GM20431 (cell line): ENCODE data around the gene FAH.

ENCODE experiments used
- in situ Hi-C: fragments of 300-500 bp; cut with MseI, MboI; formaldehyde crosslinking; loops from one replicate; pipeline ENCODE4 v1.15.0; 2020; ENCODE audit warnings: low sequenced_read_pairs; ENCODE audit not compliant: unreplicated experiment

Gene FAH

GRCh38 chr15:80170596-80170995 is 17.8 kb downstream of the FAH start:
- in situ Hi-C loops = no loop called here

- in situ Hi-C loops = no loop called here
Observed at GRCh38 chr15:80171787-80172186, 19.0 kb downstream of the FAH start.

GRCh38 chr15:80172401-80172800 is 19.6 kb downstream of the FAH start:
- in situ Hi-C loops = no loop called here

DNA sequence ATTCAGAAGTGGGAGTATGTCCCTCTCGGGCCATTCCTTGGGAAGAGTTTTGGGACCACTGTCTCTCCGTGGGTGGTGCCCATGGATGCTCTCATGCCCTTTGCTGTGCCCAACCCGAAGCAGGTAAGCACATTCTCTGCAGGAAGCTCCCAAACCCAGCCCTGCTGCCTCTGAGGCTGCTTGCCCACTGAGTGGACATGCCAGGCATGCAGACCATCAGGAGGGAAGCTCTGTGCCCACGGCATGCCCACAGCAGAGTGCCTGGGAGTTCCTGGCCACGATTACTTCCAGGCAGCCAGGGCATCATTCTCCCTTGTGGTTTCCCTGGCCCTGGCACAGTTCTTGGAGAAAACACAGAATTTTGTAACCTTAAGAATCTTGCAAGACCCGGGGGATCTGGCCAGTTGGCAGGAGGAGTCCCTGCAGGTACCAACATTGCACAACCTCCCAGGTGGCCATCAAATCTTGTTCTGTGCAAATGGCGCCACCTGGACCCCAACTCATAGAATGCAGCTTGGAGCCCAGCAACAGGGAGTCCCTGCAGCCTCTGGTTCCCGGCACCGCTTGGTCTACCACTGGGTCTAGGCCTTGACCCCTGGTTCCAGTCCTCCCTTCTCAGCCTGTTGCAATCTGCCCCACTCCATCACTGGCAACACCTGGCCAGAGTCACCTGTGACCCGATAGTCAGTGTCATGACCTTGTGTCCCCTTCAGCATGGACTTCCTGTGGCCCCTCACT is 20.4 kb downstream of the FAH start:
- in situ Hi-C loops = no loop called here

GRCh38 chr15:80174017-80174746 is 21.4 kb downstream of the FAH start:
- in situ Hi-C loops = no loop called here

DNA sequence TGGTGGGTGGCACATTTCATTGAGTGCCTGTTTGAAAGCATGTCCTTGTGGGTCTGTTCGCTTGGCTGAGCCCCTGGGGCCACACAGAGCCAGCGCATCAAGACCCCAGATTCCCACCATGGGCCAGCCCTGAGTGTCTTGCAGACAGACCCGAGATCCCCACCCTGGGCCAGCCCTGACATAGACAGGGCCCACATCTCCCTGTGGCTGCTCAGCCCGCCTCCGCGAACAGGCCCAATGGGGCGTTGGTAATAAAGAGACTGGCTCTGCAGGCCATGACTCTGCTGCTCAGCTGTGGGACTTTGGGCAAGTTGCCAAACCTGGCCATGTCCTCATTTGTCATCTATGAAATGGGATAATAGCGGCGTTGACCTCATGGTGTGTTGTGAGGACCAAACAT is 22.6 kb downstream of the FAH start:
- in situ Hi-C loops = loop anchor here (25.0 kb wide), 1 partner anchor 813 kb away; no protein-coding TSS in a partner anchor

DNA sequence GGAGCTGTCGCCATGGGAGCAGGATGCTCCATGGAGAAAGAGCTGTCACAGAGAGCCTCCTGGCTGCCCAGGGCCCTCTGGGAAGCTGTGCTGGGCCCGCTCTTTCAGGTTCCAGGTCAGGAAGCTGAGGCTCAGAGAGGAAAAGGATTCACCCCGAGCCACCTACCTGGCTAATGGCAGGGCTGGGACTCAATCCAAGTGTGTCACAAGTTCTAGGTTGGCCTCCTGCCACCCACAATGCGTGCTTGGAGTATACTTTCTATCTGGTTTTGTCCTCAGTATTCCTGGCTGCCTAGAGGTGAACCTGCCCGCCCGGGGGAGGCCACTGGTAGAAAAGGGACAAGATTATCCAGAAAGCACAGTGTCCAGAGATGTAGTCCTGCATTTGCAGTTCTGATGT is 23.6 kb downstream of the FAH start:
- in situ Hi-C loops = loop anchor here (25.0 kb wide), 1 partner anchor 814 kb away; no protein-coding TSS in a partner anchor

DNA sequence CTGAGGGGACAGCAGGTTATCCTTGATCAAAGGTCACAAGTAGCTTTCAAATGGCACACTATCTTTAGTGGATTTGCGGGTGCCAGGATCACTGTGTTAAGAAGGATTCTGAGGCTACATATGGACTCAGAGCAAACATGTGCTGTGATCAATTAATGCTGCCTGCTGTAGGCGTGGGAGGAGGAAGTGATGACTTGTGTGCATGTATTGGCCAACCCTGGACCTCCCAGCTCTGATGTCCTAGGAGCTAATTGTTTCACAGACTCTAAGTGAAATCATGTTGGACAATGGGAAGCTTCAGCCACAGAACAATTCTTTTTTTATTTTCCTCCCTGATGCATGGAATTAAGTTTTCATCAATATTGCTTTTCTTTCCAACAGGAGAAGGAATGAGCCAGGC is 24.4 kb downstream of the FAH start:
- in situ Hi-C loops = loop anchor here (25.0 kb wide), 1 partner anchor 815 kb away; no protein-coding TSS in a partner anchor

GRCh38 chr15:80179025-80179759 is 26.4 kb downstream of the FAH start:
- in situ Hi-C loops = loop anchor here (25.0 kb wide), 1 partner anchor 817 kb away; no protein-coding TSS in a partner anchor

GRCh38 chr15:80179935-80180334 is 27.1 kb downstream of the FAH start:
- in situ Hi-C loops = loop anchor here (10.0 to 25.0 kb wide), 2 partner anchors 65 to 818 kb away; no protein-coding TSS in a partner anchor

- in situ Hi-C loops = loop anchor here (10.0 to 25.0 kb wide), 2 partner anchors 64 to 818 kb away; no protein-coding TSS in a partner anchor
Observed at GRCh38 chr15:80180468-80180867, 27.7 kb downstream of the FAH start.

GRCh38 chr15:80180986-80181385 is 28.2 kb downstream of the FAH start:
- in situ Hi-C loops = loop anchor here (10.0 to 25.0 kb wide), 2 partner anchors 64 to 819 kb away; no protein-coding TSS in a partner anchor

DNA sequence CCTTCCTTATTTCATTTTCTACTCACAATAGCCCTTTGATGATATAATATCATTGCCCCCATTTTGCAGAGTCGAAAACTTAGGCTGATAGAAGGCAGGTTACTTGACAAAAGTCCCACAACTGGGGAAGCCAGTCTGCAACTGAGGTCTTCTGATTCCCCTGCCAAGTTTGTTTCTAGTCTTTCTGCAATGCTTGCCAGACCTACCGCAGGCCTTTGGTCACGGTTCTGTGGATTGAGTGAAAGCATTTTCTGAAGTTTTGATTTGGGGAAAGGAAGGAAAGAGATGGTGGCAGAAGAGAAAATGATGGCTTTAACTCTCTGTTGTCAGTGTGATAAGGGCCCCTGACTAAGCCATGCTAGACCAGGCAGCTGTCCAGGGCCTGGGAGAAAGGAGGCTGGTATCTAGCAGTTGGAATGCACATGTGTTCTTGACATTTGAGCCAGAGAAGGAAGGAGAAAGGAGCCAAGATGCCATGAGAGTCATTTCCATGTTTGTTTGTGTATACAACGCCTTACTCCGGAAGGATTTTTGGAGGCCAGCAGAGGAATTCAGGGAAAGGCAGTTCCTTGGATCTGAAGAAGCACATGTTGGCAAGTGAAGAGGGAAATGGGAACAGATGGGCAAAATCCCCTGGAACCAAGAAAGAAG is 29.9 kb downstream of the FAH start:
- in situ Hi-C loops = loop anchor here (10.0 to 25.0 kb wide), 2 partner anchors 62 to 820 kb away; no protein-coding TSS in a partner anchor

DNA sequence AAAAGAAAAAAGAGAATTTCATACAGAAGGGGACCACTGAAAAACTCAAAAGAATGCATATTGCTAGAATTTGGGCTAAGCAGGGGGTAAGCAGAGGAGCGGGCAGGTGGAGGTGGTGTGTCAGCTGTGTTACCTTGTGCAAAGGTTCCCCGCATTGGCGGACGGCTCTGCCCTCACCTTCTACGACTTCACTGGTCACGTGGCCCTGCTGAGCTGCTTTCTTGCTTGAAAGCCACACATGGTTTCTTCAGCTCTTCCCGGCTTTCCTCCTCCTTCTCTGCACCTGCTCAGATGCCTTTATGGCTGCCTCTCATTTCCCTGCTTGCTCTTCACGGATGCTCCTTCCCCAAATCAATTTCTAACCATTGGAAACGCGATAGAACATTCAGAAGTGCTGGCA is 30.5 kb downstream of the FAH start:
- in situ Hi-C loops = loop anchor here (10.0 to 25.0 kb wide), 2 partner anchors 61 to 821 kb away; no protein-coding TSS in a partner anchor

DNA sequence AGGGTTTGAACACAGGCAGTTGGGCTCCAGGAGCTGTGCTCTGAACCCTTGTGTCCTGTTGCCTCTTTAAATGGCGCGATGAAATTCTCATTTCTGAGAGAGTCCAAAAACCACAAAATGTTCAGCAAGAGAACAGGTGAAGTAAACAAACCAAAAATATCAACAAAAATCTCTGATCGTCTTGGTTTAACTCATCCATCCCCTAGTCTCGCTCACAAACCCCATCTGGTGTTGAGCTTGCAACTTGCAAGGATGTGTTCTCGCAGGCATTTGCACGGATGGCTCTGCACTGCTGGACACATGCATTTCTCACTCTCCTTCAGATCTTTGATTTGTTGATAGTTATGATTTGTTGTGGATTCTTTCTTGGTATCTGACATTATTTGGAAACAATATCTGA is 31.1 kb downstream of the FAH start:
- in situ Hi-C loops = loop anchor here (10.0 to 25.0 kb wide), 2 partner anchors 61 to 822 kb away; no protein-coding TSS in a partner anchor

GRCh38 chr15:80184554-80184953 is 31.8 kb downstream of the FAH start:
- in situ Hi-C loops = loop anchor here (10.0 to 25.0 kb wide), 2 partner anchors 60 to 822 kb away; no protein-coding TSS in a partner anchor

GRCh38 chr15:80185152-80185551 is 32.4 kb downstream of the FAH start:
- in situ Hi-C loops = loop anchor here (10.0 to 25.0 kb wide), 2 partner anchors 60 to 823 kb away; no protein-coding TSS in a partner anchor

GRCh38 chr15:80186066-80186465 is 33.3 kb downstream of the FAH start:
- in situ Hi-C loops = loop anchor here (10.0 to 25.0 kb wide), 2 partner anchors 59 to 824 kb away; no protein-coding TSS in a partner anchor

DNA sequence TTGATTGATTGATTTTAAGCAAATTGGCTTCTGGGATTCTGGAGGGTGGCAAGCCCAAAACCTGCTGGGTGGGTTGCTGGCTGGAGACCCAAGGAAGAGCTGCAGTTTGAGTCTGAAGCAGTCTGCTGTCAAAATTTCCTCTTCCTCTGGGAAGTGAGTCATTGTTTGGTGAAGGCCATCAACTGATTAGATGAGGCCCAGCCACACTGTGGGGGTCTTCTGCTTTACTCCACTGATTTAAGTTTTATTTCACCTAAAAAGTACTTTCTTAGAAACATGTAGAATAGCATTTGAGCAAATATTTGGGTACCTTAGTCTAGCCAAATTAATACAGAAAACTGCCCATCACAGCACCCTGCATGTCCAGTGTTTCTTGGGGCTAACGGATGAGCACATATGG is 33.8 kb downstream of the FAH start:
- in situ Hi-C loops = loop anchor here (10.0 to 25.0 kb wide), 2 partner anchors 58 to 824 kb away; no protein-coding TSS in a partner anchor
